ENCODE measurements around the gene SPARCL1.
"Not testable (repeated sequence)": the region's sequence is repeated elsewhere in the genome, so short reads cannot be mapped to it uniquely, and the experiment has no call there.

SPARCL1 gene

DNA sequence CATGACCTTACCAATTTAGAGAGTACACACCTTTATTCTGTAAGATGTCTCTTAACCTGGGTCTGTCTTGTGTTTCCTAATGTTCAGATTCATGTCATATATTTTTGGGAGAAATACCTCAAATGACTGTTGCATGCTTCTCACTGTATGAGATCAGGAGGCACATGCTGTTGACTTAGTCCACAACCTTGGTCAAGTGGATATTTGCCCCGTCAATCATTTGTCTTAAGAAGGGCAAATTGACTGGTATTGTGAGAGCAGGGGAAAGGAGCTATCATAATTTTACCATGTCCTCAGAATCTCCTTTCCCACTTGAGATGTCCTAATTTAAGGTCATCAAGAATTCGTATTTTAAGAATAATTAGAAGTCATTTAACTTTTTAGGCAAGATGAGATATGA lies 95.8 kb downstream of the SPARCL1 start:
- no peak for DNase-seq

DNA sequence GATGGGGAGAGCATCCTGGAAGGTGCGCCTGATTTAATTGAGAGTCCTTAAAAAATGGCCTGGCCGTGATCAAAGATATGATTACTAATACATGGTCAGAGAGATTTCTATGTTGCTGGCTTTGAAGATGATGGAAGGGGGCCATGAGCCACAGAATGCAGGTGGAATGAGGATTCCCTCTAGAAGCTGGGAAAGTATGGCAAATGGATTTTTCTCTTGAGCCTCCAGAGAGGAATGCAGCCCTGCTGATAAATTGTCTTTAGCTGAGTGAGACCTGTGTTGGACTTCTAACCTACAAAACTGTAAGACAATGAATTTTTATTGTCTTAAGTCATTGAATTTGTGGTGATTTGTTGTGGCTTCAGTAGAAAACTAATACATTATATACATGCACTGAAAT lies 99.1 kb downstream of the SPARCL1 start:
- no peak for DNase-seq

DNA sequence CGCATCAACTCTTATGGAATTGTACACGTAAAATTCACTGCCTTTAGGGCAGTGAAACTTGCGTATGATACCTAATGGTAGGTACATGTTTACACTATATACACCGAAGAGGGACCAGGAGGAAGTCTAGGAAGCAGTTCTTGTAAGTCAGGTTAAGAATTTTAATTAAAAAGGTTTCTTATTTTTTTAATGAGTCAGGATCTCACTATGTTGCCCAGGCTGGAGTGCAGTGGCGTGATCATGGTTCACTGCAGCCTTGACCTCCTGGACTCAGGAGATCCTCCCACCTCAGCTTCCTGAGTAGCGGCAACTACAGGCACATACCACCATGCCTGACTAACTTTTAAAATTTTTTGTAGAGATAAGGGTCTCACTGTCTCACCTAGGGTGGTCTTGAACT lies 100.2 kb downstream of the SPARCL1 start:
- no peak for DNase-seq

DNA sequence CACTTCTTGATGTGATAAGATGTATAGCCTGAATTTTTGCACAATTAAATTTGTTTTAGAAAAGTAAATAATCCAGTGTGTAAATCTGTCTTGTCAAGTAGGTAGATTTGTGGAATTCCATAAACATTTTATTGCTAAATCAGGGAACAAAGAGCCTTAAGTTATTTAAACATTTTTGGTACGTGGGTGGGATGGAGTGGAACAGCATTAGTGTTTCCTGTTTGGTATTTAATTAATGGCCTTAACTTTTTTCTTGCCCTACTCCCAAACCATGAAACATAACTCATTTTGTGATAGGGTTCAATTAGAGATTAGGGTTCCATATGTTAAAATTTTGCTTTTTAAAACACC lies 101.7 kb downstream of the SPARCL1 start:
- no peak for DNase-seq

DNA sequence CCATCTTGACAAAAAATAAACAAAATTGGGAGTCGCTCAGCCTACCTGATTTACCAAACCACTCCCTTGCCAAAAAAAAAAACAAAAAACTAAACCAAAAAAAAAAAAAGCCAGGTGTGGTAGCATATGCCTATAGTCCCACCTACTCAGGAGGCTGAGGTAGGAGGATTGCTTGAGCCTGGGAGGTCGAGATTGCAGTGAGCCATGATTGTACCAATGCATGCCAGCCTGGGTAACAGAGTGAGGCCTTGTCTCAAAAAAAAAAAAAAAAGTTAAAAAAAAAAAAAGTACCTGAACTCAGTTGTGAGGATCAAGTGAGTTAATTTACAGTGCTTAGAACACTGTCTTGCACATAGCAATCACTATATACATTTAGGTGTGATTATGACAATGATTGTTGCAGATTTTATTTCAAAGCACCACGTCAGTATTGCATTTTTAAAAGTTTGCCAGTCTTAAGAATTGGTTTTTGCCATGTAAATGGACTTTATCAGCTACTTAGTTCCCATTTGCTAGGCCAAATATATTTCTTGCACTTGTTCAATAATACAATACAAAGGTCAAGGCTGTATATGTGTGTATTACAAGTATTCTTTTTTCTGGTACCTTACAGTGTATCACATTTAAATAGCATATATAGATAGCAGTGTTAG lies 102.2 kb downstream of the SPARCL1 start:
- no peak for DNase-seq

DNA sequence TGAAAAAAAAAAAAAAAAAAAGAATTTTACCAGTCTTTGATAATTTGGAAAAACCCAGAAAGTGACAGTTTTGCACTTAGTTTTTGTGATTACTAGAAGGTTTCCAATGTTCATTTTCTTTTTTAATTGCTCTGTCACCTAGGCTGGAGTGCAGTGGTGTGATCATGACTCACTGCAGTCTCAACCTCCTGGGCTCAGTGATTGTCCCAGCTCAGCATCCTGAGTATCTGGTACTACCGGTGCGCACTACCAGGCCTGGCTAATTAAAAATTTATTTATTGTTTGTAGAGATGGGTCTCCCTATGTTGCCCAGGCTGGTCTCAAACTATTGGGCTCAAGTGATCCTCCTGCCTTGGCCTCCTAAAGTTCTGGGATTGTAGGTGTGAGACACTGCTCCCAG lies 103.5 kb downstream of the SPARCL1 start:
- no peak for DNase-seq

DNA sequence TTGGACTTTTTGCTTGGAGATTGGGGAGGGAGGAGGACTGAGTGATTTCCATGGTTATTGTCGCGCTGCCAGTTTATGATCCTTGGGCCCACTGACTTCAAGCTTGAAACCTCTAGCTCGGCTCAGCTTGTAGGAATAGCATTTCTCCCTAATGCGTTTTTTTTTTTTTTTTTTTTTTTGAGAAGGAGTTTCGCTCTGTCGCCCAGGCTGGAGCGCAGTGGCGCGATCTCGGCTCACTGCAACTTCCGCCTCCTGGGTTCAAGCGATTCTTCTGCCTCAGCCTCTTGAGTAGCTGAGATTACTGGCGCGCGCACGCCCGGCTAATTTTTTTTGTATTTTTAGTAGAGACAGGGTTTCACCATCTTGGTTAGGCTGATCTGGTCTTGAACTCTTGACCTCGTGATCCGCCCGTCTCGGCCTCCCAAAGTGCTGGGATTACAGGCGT lies 105.1 kb downstream of the SPARCL1 start:
- not testable (repeated sequence) for DNase-seq
